NCI-H187 (cell line): ENCODE measurements around the gene KLHL17.
"Not testable (repeated sequence)": the region's sequence is repeated elsewhere in the genome, so short reads cannot be mapped to it uniquely, and the experiment has no call there.

ENCODE experiments used
- DNase-seq, 2 experiments: peaks; one replicate each; lab custom pipeline; 2025; lab: John Stamatoyannopoulos, UW

Gene KLHL17

GRCh38 chr1:937521-937920, 22.9 kb upstream of the KLHL17 start:
- no peak for DNase-seq

GRCh38 chr1:938088-938683, 22.2 kb upstream of the KLHL17 start:
- no peak for DNase-seq

GRCh38 chr1:938711-939489, 21.5 kb upstream of the KLHL17 start:
- no peak for DNase-seq

DNA sequence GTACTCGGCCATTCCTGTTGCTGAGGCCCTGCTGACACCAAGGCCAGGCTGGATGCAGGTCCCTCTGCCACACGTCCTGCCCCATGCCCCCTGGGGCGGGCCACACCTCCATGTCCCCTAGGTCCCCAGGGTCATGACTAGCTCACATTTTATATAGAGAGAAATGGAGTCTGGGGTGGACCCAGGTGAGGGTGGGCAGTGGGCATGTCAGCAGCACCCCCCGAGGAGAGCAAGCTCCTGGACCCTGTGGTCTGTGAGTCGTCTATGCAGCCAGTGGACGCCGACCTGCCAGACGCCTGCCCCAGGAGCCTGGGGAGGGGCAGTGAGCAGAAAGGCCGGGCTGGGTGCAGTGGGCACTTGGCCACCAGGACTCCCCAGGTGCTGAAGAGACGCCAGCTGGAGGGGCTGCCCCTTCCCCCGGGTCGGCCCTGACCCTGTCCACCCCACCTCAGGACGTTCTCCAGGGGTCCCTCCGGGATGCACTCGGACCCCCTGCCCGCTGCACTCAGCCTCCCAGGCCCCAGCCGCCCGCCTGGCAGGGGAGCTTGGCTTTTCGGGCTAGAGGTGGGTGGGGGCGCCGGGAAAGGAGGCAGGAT, 20.8 kb upstream of the KLHL17 start:
- DNase-seq: no peak

- DNase-seq: peak in 1 of 2 experiments; percentile 35
These were observed 20.0 kb upstream of the KLHL17 start for GRCh38 chr1:940107-941014.

DNA sequence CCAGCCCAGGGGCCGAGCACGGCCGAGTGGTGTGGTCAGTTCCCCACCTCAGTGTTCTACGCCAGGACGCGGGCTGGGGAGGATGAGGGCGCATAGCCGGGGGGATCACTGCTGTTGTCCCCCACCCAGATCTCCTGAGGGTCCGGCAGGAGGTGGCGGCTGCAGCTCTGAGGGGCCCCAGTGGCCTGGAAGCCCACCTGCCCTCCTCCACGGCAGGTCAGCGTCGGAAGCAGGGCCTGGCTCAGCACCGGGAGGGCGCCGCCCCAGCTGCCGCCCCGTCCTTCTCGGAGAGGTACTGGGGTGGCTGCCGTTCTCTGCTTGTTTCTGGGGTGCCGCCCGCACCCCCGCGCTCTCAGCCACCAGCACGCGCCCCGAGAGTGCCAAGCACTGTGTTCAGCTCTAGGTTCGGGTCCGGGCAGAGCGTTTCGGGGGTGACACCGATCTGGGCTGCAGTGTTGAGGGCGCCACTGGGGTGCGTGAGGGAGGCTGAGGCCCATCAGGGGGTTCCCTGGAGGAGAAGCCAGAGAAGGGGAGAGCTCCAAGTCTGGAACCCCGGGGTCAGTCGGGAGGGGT, 19.3 kb upstream of the KLHL17 start:
- no peak for DNase-seq

DNA sequence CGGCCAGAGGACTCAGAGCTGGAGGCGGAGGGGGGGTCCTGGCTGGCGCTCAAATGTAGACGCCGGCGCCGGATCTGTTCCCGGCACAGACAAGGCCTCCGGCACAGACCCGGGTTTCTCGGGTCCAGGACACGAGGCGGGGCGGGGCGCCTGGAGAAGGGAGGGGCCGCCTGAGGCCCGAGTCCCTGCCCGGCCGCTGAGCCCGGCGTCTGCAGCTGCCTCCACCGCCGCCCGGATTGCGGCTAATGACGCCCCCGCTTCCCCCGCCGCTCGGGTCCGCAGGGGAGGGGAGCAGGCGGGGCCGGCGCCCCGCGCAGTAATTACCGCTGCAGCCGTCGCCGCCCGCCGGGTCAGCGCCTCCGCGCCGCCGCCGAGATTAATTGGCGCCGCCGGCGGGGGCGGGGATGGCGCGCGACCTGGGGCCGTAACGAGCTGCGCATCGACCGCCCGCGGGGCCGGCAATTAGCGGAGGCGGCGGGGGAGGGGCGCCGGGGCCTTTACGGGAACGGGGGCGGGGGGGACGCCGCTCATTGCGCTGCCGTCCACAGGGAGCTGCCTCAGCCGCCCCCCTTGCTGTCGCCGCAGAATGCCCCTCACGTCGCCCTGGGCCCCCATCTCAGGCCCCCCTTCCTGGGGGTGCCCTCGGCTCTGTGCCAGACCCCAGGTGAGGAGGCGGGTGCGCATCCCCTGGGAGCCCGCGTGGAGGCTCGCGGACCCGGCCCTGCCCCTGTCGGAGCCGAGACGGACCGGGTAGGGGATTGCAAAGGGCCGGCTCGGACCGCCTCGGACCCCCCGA, 18.6 kb upstream of the KLHL17 start:
- peak; percentile 44 to 84 for DNase-seq

GRCh38 chr1:942411-942821, 18.0 kb upstream of the KLHL17 start:
- no peak for DNase-seq

- no peak for DNase-seq
These were observed 17.4 kb upstream of the KLHL17 start for GRCh38 chr1:942864-943533.

GRCh38 chr1:943545-944340, 16.6 kb upstream of the KLHL17 start:
- DNase-seq: no peak

DNA sequence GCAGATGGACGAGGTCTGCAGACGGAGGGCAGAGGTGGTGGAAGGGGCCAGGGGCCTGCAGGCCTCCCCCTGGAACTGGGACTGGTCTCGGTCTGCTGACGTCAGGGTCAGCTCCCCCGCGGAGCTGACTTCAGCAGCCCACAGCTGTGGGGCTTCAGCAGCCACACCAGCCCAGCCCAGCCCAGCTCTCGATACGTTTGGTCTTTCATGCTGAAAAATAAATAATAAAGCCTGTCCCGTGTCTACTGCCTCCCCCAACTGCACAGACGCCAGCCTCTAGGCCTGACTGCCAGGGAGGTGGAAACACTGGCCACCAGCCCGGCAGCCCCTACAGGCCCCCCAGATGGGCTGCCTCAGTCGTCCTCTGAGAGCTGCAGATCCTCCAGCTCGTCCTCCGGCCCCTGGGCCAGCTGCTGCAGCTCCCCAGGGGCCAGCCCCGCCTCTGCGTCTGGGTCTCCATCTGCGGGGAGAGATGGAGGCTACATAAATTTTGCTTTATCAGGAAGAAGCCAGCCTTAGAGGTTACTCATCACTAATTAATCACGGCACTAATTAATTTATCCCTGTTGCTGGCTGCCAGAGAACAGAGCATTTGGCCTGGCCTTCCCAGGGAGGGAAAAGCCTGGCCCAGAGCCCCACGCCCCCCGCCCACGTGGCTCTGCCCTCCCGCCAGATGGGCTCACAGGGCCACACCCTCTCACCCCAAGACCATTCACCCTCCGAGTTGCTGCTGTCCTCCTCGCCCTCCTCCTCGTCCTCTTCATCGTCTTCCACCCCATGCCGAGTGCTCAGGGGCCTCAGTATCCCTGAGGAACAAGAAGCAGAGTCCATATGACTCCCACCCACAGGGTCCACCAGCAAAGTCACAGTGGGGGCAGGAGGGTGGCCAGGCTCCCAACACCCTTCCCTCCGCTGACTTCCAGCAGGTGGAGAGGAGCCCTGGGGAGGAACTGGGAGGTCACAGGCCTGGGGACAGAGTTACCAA, 15.8 kb upstream of the KLHL17 start:
- no peak for DNase-seq

DNA sequence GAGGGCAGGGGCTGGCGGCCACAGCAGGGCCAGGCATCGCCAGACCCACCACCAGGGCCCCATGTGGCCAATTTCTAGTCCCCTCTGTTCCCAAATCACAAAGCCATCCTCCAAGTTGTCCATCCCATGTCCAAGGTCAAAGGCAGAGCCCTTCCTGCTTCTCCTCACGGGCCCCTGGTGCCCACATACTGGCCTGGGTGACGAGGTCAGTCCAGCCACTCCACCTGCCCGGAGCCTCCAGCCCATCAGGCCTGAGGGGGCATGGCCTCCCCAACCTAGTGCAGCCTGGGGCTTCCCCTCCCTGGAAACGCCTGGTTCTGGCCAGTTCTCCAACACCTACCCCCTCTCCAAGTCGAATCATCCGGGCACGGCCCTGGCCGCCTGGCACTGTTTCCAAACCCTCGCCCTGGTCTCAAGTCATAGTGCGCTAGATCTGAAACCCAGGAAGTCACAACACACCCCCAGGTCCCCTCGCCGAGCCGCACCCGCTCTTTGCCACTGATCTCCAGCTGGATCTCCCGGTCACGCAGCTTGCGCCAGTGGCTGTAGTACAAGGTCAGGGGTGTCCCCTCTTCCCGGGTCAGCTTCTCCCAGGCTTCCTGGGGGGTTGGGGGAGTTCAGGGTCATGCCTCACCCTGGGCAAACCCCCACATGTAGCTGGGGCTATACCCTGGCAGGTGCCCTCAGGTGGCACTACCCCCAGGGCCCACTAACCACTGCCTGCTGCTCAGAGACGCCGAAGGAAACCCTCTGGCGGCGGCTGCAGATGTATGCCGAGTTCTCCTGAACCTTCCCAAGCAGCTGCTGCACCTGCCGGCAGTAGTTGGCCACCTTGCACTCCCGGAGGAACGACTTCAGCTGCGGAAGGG, 14.5 kb upstream of the KLHL17 start:
- DNase-seq: no peak

DNA sequence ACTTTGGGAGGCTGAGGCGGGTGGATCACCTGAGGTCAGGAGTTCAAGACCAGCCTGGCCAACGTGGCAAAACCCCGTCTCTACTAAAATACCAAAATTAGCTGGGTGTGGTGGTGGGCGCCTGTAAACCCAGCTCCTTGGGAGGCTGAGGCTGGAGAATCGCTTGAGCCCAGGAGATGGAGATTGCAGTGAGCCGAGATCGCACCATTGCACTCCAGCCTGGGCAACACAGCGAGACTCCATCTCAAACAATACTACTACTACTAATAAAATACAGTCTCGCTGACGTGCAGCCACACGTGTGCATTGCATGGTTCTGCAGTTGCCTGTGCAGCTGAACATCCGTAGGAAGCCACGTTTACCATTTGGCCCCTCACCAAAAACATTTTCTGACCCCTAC, 13.6 kb upstream of the KLHL17 start:
- not testable (repeated sequence) for DNase-seq

DNA sequence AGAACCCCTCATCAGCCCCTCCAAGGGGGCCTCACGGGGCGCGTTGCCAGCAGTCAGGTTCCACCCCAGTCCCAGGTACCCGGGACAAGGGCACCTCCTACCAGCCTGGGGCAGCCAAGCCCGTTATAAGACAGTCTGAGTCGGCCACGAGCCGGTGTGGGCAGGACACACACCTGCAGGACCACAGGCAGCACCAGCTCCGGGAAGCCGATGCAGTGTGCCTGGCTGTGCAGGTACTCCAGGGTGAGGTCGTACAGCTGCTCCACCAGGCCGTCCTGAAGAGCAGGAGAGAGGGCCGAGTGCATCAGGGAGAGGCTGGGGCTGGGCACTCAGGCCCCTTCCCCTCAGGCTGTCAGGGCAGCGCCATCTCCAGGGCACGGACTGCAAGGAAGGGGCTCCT, 12.4 kb upstream of the KLHL17 start:
- no peak for DNase-seq

- no peak for DNase-seq
These were observed 10.1 kb upstream of the KLHL17 start for GRCh38 chr1:950268-950667.

GRCh38 chr1:950881-951280, 9.5 kb upstream of the KLHL17 start:
- DNase-seq: no peak

- DNase-seq: no peak
These were observed 9.0 kb upstream of the KLHL17 start for GRCh38 chr1:951364-951763.

DNA sequence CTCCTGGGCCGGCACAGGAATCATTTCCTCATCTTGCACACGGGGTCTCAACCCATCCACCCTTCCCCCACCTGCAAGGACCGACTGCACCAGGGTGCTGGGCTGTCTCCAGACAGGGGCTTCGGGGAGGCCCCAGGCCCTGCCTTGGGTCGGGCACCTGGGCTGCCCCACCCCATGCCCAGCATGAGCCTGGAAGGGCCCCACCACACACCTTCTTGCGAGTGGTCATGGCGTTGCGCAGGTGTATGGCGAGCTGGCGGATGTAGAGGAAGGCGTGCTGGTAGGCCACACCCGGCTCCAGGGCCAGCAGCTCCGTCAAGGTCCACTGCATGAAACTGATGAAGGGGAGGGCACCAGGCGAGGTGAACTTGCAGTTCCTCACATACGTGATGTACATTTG, 8.2 kb upstream of the KLHL17 start:
- no peak for DNase-seq
